Peyer's patch (tissue), 4 donors: ENCODE measurements around the gene DCLK1.

Experiments
- CTCF ChIP-seq, 6 experiments: fragments of 450-650 bp in 4 of 6; fragments of 200-600 bp in 2 of 6; sonication (generic) in 1 of 6; IDR thresholded peaks; one replicate each; pipeline ENCODE4 v1.5.1; 2017 to 2019; ENCODE audit warnings: antibody characterized with exemption in 6 of 6, mild to moderate bottlenecking in 3 of 6, moderate library complexity in 1 of 6
- POLR2A ChIP-seq, 2 donors: fragments of 450-650 bp; IDR thresholded peaks; one replicate each; pipeline ENCODE4 v1.5.1; 2017; ENCODE audit warnings: antibody characterized with exemption in 2 of 2, mild to moderate bottlenecking in 2 of 2, moderate library complexity in 2 of 2

GRCh38 chr13:36129539-36129938 lies 1.6 kb downstream of the DCLK1 start:
- TF ChIP-seq CTCF (IDR thresholded peaks at IDR 0.05) (no peak), POLR2A (IDR thresholded peaks at IDR 0.05) (no peak)
